Glomerular endothelial cell (primary cell): ENCODE data around the gene PAK2. TPM values are rescaled to one million over a fixed set of nuclear protein-coding genes. Genes with fewer than 3 reads are reported as not detected.
"Not testable (repeated sequence)": the region's sequence is repeated elsewhere in the genome, so short reads cannot be mapped to it uniquely, and the experiment has no call there.

Experiments used
- DNase-seq: peaks from one replicate; pipeline ENCODE4 v3.0.0-alpha.2; 2011; ENCODE audit warnings: low read depth, low spot score; ENCODE audit errors: extremely low read depth
- total RNA-seq: library from RNA; depleted of rRNA; stranded (reverse); fragments of >200 nt; gene quantifications from 2 replicates; pipeline ENCODE4 v1.2.3, GENCODE V29; 2015

PAK2 gene
- total RNA-seq = 62.6 and 87.1 TPM in 2 replicates

GRCh38 chr3:196739671-196740480 lies at the start of gene PAK2:
Gene PAK2 (plus strand): TSS chr3:196739857. CDS start chr3:196782647, 42,790 bp downstream.
- DNase-seq = no peak

GRCh38 chr3:196689941-196690660 lies 49.6 kb upstream of the PAK2 start:
- no peak for DNase-seq

GRCh38 chr3:196691386-196691785 lies 48.3 kb upstream of the PAK2 start:
- no peak for DNase-seq

- no peak for DNase-seq
Observed at GRCh38 chr3:196694202-196694638, 45.4 kb upstream of the PAK2 start.

GRCh38 chr3:196694941-196695848 lies 44.5 kb upstream of the PAK2 start:
- DNase-seq = no peak

GRCh38 chr3:196695849-196696226 lies 43.8 kb upstream of the PAK2 start:
- DNase-seq = no peak

- DNase-seq = no peak
Observed at GRCh38 chr3:196697270-196697669, 42.4 kb upstream of the PAK2 start.

- DNase-seq = no peak
Observed at GRCh38 chr3:196699749-196700148, 39.9 kb upstream of the PAK2 start.

GRCh38 chr3:196700801-196701200 lies 38.9 kb upstream of the PAK2 start:
- no peak for DNase-seq

GRCh38 chr3:196706327-196706726 lies 33.3 kb upstream of the PAK2 start:
- no peak for DNase-seq

- no peak for DNase-seq
Observed at GRCh38 chr3:196706731-196707130, 32.9 kb upstream of the PAK2 start.

- DNase-seq = no peak
Observed at GRCh38 chr3:196707566-196707965, 32.1 kb upstream of the PAK2 start.

GRCh38 chr3:196708467-196708866 lies 31.2 kb upstream of the PAK2 start:
- no peak for DNase-seq

GRCh38 chr3:196711838-196712513 lies 27.7 kb upstream of the PAK2 start, which contains the start of the genes CEP19 and PIGX:
Gene CEP19 (minus strand): TSS chr3:196712250. CDS start chr3:196708657, 3,593 bp downstream.
Gene PIGX (plus strand): TSS chr3:196712377.
- DNase-seq = no peak

GRCh38 chr3:196712514-196713413 lies 26.9 kb upstream of the PAK2 start:
- DNase-seq = no peak

GRCh38 chr3:196717162-196717561 lies 22.5 kb upstream of the PAK2 start:
- not testable (repeated sequence) for DNase-seq

- DNase-seq = no peak
Observed at GRCh38 chr3:196721097-196721496, 18.6 kb upstream of the PAK2 start.

- DNase-seq = no peak
Observed at GRCh38 chr3:196726788-196727675, 12.6 kb upstream of the PAK2 start.
